HG02840 (cell line): ENCODE data around the gene ZSCAN26.

Experiments
- ATAC-seq: cut with Tn5 transposase; IDR thresholded peaks from one replicate; pipeline ENCODE4 v1.9.1; 2021; ENCODE audit warnings: mild to moderate bottlenecking, moderate library complexity, moderate number of reproducible peaks; ENCODE audit not compliant: unreplicated experiment, low FRiP score

Gene ZSCAN26

DNA sequence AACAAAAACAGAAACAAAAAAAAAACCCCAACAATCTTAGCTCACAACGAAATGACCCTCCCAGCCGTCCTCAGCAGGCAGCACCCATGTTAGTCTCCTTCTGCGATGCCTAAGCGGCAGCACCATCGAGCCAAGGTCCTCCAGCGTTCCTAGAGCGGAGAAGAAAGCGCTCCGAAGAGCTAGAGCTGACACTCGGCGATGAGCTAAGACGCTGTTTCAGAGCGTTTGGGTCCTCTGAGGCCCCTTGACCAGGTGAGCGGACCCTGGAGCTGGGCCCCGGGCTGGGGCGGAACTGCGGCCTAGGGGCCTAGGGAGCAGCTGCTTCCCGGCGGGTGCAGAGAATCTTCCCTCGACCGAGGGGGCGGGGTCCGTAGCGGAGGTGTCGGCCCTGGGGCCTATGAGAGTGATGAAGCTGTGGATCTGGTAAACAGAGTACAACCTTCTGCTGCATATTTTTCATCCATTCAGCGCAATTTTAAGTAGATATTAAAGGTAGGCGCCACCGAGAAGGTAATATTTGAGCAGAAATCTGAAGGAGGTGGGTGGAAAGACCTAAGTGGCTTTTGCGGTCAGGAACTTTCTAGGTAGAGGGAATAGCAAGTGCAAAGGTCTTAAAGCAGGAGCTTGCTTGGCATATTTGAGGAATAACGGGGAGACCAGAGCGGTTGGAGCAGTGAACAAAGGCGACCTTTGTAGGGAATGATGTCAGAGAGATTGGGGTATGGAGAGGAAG, at the start of gene ZSCAN26:
Gene ZSCAN26, plus strand, starts transcription at position 182 of the 733 bp plus-strand sequence. CDS start 4,777 bp downstream, outside the sequence.
- peak; percentile 91 for ATAC-seq

DNA sequence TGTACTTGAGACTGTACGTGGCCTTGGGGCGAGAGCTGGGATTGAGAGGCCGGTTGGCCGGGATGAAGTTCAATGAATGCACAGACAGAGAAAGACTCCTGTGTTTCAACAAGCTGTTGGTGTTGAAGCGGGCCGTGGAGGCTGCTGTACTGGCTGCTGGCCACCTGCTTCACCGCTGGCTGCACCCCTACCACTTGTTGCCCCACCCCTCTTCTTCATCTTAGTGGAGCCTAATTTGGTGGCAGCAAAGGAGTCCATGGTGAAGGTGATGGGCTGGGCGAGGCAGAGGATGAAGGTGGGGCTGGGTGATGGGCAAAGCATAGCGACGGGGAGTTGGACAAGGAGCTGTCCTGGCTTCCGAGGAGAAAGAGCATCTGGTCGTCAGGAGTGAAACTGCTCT, 49.1 kb upstream of the ZSCAN26 start:
- ATAC-seq: no peak

- ATAC-seq: peak; percentile 65
Measured at GRCh38 chr6:28218312-28219248, 48.4 kb upstream of the ZSCAN26 start.

GRCh38 chr6:28220257-28221133, 46.4 kb upstream of the ZSCAN26 start:
- no peak for ATAC-seq

DNA sequence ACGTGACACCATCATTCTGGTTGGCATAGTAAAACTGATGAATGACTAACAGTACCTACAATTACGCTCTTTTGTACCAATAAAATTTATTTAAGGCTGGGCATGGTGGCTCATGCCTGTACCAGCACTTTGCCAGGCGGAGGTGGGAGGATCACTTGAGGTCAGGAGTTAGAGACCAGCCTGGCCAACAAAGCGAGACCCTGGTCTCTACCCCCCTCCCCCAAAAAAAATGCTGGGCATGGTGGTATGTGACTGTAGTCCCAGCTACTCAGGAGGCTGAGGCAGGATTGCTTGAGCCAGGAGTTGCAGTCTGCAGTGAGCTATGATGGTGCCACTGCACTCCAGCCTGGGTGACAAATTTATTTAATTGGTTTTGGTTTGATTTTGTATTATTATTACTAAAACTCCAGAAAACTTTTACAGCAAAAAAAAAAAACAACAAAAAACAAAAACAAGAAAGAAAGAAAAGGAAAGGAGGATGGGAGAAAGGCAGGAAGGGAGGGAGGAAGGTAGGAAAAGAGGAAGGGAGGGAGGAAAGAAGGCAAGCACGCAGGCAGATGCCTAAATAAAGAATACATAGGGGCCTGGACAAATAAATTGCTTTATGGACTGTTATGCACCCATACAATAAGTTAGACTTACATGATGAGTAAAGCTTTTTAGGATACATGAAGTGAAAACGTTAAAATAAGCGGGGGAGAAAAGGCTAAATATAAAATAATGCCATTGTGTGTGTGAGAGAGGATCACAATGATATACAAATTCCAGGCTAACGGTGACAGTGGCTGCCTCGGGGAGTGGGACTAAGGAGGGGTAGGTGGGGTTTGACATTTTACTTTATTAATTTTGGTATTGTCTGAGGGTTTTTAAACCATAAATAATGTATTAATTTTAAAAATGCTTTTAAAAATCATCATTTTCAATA, 42.5 kb upstream of the ZSCAN26 start:
- ATAC-seq: no peak

DNA sequence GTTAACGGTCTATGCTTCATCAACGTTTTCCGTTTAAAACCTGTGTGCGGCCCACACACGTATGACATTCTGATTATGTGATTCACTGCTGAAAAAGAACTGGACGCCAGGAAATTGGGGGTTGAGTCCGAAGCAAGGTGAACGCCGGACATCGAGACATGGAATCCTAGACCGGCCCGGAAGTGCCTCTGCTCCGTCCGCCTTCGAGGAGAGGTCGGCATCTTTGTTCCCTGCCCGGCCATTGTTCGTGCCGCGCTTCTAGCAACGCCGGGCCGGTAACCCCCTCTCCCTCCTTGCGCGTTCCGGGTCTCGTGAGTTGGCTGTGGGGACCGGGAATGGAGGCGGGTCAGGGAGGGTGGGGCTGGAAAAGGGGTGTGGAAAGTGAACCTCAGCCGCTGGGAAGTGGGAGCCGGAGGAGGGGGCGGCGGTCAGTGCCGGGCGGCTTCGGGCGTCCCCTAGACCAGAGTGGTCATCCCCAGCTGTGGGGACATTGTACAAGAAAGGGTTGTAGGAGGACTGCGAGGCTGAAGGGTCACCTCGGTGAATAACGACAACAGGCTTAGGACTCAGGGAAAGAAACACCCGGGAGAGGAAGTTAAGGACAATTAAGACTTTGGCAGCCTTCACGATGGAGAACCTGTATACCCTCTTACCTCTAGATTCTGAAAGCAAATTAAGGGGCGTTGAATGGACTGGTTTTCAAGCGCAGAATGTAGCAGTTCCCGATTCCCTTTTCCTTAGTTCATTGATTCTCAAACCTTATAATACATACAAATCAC, 41.7 kb upstream of the ZSCAN26 start, which contains the start of gene ZSCAN9:
Gene ZSCAN9, plus strand, starts transcription at position 220 of the 779 bp plus-strand sequence. CDS start 1,810 bp downstream, outside the sequence.
- peak; percentile 82 for ATAC-seq

DNA sequence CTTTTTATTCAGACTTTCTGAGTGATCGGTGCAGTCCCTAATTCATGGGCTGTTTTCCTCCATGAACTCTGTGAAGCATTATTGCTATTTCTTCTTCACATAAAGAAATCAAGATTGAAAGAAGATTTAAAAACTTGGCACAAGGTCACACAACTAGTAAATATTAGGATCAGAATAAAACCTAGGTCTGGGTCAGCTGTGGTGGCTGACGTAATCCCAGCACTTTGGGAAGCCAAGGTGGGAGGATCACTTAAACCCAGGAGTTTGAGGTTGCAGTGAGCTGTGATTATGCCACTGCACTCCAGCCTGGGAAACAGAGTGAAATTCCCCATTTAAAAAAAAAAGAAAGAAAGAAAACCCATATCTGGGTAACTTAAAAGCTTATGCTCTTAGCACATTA, 40.5 kb upstream of the ZSCAN26 start:
- ATAC-seq: no peak

- ATAC-seq: no peak
Measured at GRCh38 chr6:28232785-28233184, 34.2 kb upstream of the ZSCAN26 start.

DNA sequence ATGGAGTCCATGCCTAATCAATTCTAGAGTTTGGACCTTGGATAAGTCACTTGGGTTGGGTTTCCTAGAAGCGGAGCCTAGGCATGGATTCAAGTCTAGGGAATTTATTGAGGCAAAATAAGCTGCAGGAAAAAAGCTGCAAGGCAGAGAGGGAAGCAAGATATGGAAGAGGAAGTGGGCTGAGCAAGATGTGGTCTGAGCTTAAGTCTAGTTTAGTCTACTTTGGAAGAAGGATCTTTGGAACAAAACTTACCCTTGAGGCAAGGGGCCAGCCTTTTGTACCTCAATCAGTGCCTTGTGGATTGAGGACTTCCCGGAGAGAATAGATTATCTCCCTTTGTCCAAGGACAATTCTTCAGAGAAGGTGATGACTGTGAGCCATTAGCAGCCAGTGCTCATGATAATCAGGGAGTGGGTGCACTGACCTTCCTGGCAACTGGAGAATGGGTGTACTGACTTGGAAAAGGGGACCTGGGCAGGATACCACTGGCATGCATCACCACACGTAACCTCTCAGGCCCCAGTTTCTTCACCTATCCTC, 31.0 kb upstream of the ZSCAN26 start:
- no peak for ATAC-seq

- no peak for ATAC-seq
Measured at GRCh38 chr6:28239636-28240035, 27.3 kb upstream of the ZSCAN26 start.

GRCh38 chr6:28240471-28240870, 26.5 kb upstream of the ZSCAN26 start:
- no peak for ATAC-seq

DNA sequence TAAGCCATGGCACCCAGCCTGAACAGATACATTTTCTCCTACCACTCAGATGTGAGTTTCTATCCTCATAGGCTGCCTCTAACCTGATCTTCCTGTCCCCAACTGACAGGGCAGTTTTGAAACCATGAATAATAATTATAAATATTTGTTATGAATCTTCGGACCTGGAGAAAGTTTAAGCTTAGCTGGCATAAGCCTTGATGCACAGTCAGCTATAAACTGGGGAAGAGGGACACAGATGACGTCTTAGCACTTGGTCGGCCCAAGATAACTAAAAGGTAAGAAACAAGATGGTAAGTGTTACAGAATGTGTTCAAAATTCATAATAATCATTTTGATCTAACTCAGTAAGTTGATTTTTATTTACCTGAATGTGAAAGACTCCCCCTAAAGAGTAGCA, 23.0 kb upstream of the ZSCAN26 start:
- ATAC-seq: no peak

GRCh38 chr6:28245206-28245941, 21.6 kb upstream of the ZSCAN26 start:
- no peak for ATAC-seq

DNA sequence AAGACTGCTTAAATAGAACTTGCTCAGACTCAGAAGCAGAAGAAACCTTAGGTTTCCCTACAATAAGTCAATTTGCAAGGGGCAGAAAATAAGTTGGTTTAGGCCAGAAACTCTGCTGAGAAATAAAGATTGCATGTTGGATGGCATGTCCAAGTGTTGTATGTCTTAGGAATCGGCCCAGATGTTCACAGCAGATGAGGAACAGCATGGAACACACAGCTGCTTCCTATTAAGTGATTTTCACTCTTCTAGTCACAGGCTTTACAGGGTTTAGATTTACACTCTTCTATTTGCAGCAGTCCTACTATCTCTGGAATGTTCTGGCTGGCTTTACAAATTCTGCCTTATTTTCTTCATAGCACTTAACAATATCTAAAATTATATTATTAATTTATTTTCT, 18.0 kb upstream of the ZSCAN26 start:
- ATAC-seq: no peak

DNA sequence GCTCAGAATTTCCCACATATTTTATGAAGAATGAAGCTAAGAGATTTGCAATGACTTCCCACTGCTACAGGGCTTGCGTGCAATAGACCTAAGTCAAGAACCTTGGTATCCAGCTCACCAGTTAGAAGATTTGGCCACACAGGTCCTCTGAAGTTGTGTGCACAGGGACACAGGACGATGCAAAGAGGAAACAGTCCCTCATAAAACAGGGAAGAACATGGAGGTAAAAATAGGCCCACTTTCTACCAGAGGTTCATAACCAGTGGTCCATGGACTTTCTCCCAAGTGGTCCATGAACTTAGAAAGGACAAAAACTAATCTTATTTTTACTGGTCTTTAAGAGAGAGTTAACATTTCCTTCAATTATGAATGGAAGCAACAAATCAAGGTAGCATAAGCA, 16.2 kb upstream of the ZSCAN26 start:
- no peak for ATAC-seq

- peak; percentile 39 for ATAC-seq
Measured at GRCh38 chr6:28251661-28252008, 15.3 kb upstream of the ZSCAN26 start.

DNA sequence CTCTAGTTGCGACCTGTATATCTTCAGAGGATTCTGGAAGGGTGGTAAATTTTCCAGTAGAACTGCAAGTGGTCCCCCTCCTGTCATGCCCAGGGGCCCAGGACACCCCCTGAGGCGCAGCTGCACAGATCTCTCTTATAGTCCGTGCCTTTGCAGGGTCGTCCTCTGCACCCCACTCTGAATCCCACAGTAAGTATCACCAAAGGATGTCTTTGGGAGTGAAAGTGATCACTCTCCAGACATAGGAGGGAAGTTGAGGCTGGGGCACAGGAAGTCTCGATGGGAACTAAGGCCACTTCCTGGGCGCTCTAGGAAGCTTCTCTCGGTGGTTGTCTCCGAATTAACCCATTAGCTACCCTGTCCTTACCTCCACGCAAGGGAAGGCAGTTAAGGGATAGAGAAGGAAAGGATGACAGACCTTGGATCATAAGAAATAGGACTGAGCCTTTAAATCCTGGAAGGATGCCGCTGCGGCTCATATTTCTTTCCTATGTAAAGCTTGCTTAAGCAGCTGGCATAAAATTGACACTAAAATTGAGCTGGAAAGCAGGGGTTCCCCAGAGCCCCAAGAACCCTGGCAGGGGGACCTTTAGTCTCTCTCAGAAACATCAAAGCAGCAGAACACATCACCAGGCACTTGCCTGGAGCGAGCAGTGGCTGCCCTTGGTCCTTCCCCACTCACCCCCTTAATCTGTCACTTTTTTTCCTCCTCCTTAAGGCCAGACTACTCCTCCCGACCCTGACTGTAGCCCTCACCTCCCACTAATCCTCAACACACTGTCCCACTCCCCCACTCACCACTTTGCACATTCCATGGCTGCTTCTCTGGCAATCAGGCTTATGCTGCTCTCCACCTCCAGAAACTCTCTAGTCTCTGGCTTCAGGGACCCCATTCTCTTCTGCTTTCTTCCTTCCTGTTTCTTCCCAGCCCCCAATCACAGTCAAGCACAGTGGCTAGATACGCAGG, 14.7 kb upstream of the ZSCAN26 start, which contains the start of gene ZKSCAN4:
Gene ZKSCAN4, minus strand, starts transcription at position 261 of the 967 bp plus-strand sequence. CDS start 289 bp downstream, outside the sequence.
- peak; percentile 84 for ATAC-seq
